Measurements from ENCODE around the gene METTL4.

Gene METTL4

DNA sequence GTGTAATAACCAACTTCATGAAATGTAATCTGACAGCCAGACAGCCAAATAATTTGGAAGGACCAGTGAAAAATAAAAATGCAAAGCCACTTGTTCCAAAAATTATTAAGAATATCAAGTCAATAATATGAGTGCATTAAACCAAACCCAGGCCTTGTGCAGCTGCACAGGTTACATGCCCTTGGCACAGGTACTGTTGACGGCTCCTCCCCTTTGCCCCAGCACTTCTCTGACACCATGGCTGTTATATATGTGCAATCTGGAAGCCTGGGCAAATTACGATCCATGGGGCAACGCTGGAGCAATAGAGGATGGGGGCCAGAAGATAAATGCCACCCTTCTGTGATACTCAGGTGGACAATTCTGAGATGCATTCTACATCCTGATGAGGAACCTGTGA lies 68.9 kb downstream of the METTL4 start (continued):
- TF ChIP-seq ZNF23 (tag by site-specific recombination; IDR thresholded peaks at IDR 0.05; ENCODE audit: borderline replicate concordance) (no peak), ZNF514 (tag by site-specific recombination; IDR thresholded peaks at IDR 0.05) (no peak)
- TF ChIP-seq, protein P1, sequence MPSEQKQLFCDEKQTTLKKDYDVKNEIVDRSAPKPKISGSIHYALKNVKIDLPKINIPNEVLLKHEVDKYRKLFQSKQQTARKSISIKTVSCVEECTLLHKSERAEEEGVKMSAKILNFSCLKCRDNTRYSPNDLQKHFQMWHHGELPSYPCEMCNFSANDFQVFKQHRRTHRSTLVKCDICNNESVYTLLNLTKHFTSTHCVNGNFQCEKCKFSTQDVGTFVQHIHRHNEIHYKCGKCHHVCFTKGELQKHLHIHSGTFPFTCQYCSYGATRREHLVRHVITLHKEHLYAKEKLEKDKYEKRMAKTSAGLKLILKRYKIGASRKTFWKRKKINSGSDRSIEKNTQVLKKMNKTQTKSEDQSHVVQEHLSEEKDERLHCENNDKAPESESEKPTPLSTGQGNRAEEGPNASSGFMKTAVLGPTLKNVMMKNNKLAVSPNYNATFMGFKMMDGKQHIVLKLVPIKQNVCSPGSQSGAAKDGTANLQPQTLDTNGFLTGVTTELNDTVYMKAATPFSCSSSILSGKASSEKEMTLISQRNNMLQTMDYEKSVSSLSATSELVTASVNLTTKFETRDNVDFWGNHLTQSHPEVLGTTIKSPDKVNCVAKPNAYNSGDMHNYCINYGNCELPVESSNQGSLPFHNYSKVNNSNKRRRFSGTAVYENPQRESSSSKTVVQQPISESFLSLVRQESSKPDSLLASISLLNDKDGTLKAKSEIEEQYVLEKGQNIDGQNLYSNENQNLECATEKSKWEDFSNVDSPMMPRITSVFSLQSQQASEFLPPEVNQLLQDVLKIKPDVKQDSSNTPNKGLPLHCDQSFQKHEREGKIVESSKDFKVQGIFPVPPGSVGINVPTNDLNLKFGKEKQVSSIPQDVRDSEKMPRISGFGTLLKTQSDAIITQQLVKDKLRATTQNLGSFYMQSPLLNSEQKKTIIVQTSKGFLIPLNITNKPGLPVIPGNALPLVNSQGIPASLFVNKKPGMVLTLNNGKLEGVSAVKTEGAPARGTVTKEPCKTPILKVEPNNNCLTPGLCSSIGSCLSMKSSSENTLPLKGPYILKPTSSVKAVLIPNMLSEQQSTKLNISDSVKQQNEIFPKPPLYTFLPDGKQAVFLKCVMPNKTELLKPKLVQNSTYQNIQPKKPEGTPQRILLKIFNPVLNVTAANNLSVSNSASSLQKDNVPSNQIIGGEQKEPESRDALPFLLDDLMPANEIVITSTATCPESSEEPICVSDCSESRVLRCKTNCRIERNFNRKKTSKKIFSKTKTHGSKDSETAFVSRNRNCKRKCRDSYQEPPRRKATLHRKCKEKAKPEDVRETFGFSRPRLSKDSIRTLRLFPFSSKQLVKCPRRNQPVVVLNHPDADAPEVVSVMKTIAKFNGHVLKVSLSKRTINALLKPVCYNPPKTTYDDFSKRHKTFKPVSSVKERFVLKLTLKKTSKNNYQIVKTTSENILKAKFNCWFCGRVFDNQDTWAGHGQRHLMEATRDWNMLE (tag by site-specific recombination; conservative IDR thresholded peaks at IDR 0.05; ENCODE audit: low read depth), result no peak
- TF ChIP-seq, protein P2, sequence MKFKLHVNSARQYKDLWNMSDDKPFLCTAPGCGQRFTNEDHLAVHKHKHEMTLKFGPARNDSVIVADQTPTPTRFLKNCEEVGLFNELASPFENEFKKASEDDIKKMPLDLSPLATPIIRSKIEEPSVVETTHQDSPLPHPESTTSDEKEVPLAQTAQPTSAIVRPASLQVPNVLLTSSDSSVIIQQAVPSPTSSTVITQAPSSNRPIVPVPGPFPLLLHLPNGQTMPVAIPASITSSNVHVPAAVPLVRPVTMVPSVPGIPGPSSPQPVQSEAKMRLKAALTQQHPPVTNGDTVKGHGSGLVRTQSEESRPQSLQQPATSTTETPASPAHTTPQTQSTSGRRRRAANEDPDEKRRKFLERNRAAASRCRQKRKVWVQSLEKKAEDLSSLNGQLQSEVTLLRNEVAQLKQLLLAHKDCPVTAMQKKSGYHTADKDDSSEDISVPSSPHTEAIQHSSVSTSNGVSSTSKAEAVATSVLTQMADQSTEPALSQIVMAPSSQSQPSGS (tag by site-specific recombination; IDR thresholded peaks at IDR 0.05; ENCODE audit: low read depth), result no peak

DNA sequence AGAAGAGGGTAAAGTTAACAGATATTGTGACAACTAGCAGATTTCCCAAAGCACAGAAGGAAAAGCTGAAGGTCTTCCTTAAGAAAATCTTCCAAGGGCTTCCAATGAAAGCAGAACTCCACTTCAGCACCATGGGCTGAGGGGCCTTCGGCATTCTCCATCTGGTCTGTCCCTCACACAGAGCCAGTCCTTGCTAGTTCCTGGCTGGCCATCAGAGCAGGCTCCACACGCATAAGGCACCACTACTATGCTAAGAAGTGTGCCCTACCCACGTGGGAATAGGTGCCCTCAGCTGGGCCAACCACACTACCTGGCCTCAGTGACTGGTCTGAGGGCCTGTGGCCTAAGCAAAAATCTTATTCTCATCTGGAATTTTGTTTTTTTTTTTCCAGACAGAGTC lies 73.5 kb downstream of the METTL4 start:
- ChIA-PET CTCF (no interaction called here), POLR2A (interaction anchor here (0.7 kb wide), 1 partner anchor 26 kb away, joined by 4 read pairs; no protein-coding TSS in a partner anchor)
- H3K4me3 ChIP-seq (ENCODE audit: low read depth, low read length), result no peak overlapping the region
- no peaks in the 10 kb centered on the region for H3K36me3 ChIP-seq (ENCODE audit: control insufficient read depth in 2 of 2, insufficient read depth in 1 of 2, low read length in 2 of 2)
- H3K27ac ChIP-seq (ENCODE audit: extremely low read depth, low read depth, low read length), result no peak overlapping the region
- H3K9me3 ChIP-seq (ENCODE audit: control insufficient read depth, insufficient read depth, low read depth, low read length), result no peaks in the 10 kb centered on the region
- no peak for TF ChIP-seq GFI1B (tag by site-specific recombination; IDR thresholded peaks at IDR 0.05)
- TF ChIP-seq, protein P3, sequence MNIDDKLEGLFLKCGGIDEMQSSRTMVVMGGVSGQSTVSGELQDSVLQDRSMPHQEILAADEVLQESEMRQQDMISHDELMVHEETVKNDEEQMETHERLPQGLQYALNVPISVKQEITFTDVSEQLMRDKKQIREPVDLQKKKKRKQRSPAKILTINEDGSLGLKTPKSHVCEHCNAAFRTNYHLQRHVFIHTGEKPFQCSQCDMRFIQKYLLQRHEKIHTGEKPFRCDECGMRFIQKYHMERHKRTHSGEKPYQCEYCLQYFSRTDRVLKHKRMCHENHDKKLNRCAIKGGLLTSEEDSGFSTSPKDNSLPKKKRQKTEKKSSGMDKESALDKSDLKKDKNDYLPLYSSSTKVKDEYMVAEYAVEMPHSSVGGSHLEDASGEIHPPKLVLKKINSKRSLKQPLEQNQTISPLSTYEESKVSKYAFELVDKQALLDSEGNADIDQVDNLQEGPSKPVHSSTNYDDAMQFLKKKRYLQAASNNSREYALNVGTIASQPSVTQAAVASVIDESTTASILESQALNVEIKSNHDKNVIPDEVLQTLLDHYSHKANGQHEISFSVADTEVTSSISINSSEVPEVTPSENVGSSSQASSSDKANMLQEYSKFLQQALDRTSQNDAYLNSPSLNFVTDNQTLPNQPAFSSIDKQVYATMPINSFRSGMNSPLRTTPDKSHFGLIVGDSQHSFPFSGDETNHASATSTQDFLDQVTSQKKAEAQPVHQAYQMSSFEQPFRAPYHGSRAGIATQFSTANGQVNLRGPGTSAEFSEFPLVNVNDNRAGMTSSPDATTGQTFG (tag by site-specific recombination; IDR thresholded peaks at IDR 0.05; ENCODE audit: borderline replicate concordance), result no peak
- TF ChIP-seq, protein P4, sequence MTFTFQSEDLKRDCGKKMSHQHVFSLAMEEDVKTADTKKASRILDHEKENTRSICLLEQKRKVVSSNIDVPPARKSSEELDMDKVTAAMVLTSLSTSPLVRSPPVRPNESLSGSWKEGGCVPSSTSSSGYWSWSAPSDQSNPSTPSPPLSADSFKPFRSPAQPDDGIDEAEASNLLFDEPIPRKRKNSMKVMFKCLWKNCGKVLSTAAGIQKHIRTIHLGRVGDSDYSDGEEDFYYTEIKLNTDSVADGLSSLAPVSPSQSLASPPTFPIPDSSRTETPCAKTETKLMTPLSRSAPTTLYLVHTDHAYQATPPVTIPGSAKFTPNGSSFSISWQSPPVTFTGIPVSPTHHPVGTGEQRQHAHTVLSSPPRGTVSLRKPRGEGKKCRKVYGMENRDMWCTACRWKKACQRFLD (tag by site-specific recombination; IDR thresholded peaks at IDR 0.05), result no peak
- TF ChIP-seq ZNF747 (tag by site-specific recombination; IDR thresholded peaks at IDR 0.05), result no peak
- TF ChIP-seq SETDB1 (IDR thresholded peaks at IDR 0.05; ENCODE audit: insufficient read length, low read length), result no peak
- no peak for TF ChIP-seq SCRT1 (tag by site-specific recombination; IDR thresholded peaks at IDR 0.05; ENCODE audit: borderline replicate concordance)
- TF ChIP-seq RBAK (tag by site-specific recombination; IDR thresholded peaks at IDR 0.05), result no peak
- TF ChIP-seq ZNF404 (tag by site-specific recombination; IDR thresholded peaks at IDR 0.05), result no peak
- TF ChIP-seq, protein P5, sequence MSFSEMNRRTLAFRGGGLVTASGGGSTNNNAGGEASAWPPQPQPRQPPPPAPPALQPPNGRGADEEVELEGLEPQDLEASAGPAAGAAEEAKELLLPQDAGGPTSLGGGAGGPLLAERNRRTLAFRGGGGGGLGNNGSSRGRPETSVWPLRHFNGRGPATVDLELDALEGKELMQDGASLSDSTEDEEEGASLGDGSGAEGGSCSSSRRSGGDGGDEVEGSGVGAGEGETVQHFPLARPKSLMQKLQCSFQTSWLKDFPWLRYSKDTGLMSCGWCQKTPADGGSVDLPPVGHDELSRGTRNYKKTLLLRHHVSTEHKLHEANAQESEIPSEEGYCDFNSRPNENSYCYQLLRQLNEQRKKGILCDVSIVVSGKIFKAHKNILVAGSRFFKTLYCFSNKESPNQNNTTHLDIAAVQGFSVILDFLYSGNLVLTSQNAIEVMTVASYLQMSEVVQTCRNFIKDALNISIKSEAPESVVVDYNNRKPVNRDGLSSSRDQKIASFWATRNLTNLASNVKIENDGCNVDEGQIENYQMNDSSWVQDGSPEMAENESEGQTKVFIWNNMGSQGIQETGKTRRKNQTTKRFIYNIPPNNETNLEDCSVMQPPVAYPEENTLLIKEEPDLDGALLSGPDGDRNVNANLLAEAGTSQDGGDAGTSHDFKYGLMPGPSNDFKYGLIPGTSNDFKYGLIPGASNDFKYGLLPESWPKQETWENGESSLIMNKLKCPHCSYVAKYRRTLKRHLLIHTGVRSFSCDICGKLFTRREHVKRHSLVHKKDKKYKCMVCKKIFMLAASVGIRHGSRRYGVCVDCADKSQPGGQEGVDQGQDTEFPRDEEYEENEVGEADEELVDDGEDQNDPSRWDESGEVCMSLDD (tag by site-specific recombination; IDR thresholded peaks at IDR 0.05), result no peak
- no peaks in the 10 kb centered on the region for H3K4me1 ChIP-seq (ENCODE audit: control insufficient read depth, insufficient read depth, low read length)

Measured in HEK293 (cell line).